Non-pigmented ciliary epithelial cell (primary cell): ENCODE results near the gene KLHDC2.
"Not testable (repeated sequence)": the region's sequence is repeated elsewhere in the genome, so short reads cannot be mapped to it uniquely, and the experiment has no call there.

Source experiments
- DNase-seq: peaks from one replicate; pipeline ENCODE4 v3.0.0-alpha.2; 2010; ENCODE audit warnings: low read depth

Gene KLHDC2

DNA sequence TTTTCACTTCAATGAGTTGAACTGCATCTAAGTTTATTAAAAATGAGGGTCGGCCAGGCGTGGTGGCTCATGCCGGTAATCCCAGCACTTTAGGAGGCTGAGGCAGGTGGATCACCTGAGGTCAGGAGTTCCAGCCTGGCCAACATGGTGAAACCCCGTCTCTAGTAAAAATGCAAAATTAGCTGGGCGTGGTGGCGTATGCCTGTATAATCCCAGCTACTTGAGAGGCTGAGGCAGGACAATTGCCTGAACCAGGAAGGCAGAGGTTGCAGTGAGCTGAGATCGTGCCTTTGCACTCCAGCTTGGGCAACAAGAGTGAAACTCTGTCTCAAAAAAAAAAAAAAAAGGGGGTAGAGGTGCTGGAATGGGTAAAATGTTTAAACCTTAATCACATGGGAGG is 13.1 kb downstream of the KLHDC2 start:
- DNase-seq: not testable (repeated sequence)

GRCh38 chr14:49783394-49784014 is 15.6 kb downstream of the KLHDC2 start:
- DNase-seq: no peak

DNA sequence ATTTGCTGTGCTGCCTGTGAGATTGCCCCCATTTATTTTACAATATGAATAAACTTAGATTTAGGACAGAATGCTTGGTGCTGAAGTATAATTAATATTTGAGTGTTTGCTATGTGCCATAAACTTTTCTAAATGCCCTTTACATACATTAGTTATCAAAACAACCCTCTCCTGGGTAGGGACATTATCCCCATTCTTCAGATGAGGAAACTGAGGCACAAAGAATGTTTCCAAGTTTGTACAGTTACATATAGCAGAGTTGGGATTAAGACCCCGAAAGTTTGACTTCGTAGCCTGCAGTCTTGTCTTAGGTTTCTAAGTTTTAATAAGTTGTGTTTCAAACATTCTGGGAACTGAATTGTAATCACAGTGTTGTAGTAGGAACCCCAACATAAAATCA is 18.4 kb downstream of the KLHDC2 start:
- DNase-seq: no peak

DNA sequence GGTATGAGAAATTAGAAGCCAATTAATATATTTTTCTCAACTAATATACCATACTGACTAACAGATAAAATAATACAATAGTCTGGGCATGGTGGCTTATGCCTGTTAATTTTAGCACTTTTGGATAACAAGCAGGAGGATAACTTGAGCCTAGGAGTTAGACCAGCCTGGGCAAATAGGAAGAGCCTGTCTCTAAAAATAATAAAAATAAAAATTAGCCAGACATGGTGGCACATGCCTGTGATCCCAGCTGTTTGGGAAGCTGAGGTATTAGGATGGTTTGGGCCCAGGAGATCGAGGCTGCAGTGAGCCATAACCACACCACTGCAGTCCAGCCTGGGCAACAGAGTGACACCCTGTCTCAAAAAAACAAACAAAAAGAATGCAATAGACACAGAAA is 24.7 kb downstream of the KLHDC2 start:
- DNase-seq: no peak

DNA sequence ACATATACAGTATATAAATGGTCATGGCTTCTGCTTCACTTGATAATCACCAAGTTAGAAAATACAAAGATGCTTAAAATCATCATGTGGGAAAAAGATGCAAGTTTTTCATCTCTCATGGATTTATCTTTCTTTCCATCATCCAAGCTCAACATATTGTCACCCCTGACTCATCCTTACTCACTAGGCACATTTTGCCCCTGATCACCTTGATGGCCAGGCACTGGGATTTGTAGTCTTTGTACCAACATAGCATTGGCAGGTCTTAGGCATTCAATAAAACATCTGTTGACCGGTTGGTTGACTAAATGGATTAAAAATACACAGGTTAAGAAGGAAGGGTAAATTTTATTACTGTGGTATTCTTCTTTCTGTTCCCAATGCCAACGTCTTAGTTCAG is 28.1 kb downstream of the KLHDC2 start:
- no peak for DNase-seq

GRCh38 chr14:49808780-49809179 is 40.8 kb downstream of the KLHDC2 start:
- DNase-seq: no peak

- not testable (repeated sequence) for DNase-seq
Observed at GRCh38 chr14:49816118-49816517, 48.2 kb downstream of the KLHDC2 start.

DNA sequence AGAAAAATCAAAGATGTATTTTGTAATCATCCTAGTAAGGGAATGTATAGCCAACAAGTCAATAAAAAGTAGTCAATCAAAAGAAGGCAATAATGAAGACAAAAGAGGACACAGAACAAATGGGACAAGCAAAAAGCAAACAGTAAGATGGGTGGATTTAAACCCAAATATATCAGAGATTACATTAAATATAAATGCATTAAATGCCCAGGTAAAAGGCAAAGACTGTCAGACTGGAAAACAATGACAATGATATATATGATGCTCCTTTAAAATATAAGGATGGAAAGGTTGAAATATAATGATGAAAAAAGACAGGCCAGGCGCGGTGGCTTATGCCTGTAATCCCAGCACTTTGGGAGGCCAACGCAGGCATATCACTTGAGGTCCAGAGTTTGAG is 48.9 kb downstream of the KLHDC2 start:
- no peak for DNase-seq

- DNase-seq: no peak
Observed at GRCh38 chr14:49820176-49820575, 52.2 kb downstream of the KLHDC2 start.

- DNase-seq: no peak
Observed at GRCh38 chr14:49828640-49829039, 60.7 kb downstream of the KLHDC2 start.
